Forelimb muscle (tissue), 1 donor: ENCODE measurements around the gene MIGA1. TPM values are rescaled to one million over a fixed set of nuclear protein-coding genes. Genes with fewer than 3 reads are reported as not detected.
A peak's percentile ranks its signal among the peaks of the same experiment; 100 is the strongest.
"Not testable (repeated sequence)": the region's sequence is repeated elsewhere in the genome, so short reads cannot be mapped to it uniquely, and the experiment has no call there.

ENCODE experiments used
- DNase-seq: peaks from one replicate; pipeline ENCODE4 v3.0.0-alpha.2; 2013; ENCODE audit warnings: low read depth
- polyA plus RNA-seq: library from polyadenylated mRNA; unstranded; fragments of 120-200 nt; gene quantifications from one replicate; pipeline ENCODE4 v1.2.1, GENCODE V29; 2013; ENCODE audit not compliant: insufficient read length

The MIGA1 gene
- polyA plus RNA-seq, 1 donor = 9.0 TPM

- DNase-seq = no peak
Observed at GRCh38 chr1:77796695-77797405, 17.4 kb downstream of the MIGA1 start.

GRCh38 chr1:77797991-77798390 is 18.5 kb downstream of the MIGA1 start:
- DNase-seq = no peak

GRCh38 chr1:77802026-77802425 is 22.6 kb downstream of the MIGA1 start:
- no peak for DNase-seq

GRCh38 chr1:77803371-77803770 is 23.9 kb downstream of the MIGA1 start:
- DNase-seq = no peak

GRCh38 chr1:77809787-77810462 is 30.5 kb downstream of the MIGA1 start:
- DNase-seq = not testable (repeated sequence)

GRCh38 chr1:77811589-77811988 is 32.1 kb downstream of the MIGA1 start:
- not testable (repeated sequence) for DNase-seq

- no peak for DNase-seq
Observed at GRCh38 chr1:77817368-77818209, 38.1 kb downstream of the MIGA1 start.

- DNase-seq = no peak
Observed at GRCh38 chr1:77820121-77820520, 40.7 kb downstream of the MIGA1 start.

- no peak for DNase-seq
Observed at GRCh38 chr1:77824079-77824478, 44.6 kb downstream of the MIGA1 start.

GRCh38 chr1:77824694-77825093 is 45.2 kb downstream of the MIGA1 start:
- DNase-seq = no peak

- no peak for DNase-seq
Observed at GRCh38 chr1:77825131-77825709, 45.8 kb downstream of the MIGA1 start.

GRCh38 chr1:77826851-77827250 is 47.4 kb downstream of the MIGA1 start:
- not testable (repeated sequence) for DNase-seq

- no peak for DNase-seq
Observed at GRCh38 chr1:77828098-77828497, 48.6 kb downstream of the MIGA1 start.

- DNase-seq = no peak
Observed at GRCh38 chr1:77829851-77830250, 50.4 kb downstream of the MIGA1 start.

GRCh38 chr1:77830946-77831345 is 51.5 kb downstream of the MIGA1 start:
- DNase-seq = no peak

- no peak for DNase-seq
Observed at GRCh38 chr1:77831566-77831965, 52.1 kb downstream of the MIGA1 start.

- DNase-seq = peak; percentile 72
Observed at GRCh38 chr1:77831976-77832711, 52.7 kb downstream of the MIGA1 start.

GRCh38 chr1:77832901-77833300 is 53.5 kb downstream of the MIGA1 start:
- DNase-seq = peak; percentile 81

GRCh38 chr1:77833521-77834100 is 54.2 kb downstream of the MIGA1 start:
- no peak for DNase-seq

GRCh38 chr1:77834771-77835334 is 55.4 kb downstream of the MIGA1 start:
- DNase-seq = peak; percentile 90

GRCh38 chr1:77841574-77841973 is 62.1 kb downstream of the MIGA1 start:
- DNase-seq = no peak
